Mesothelial cell of epicardium (in vitro differentiated cells): ENCODE measurements around the gene PLOD2. TPM values are rescaled to one million over a fixed set of nuclear protein-coding genes. Genes with fewer than 3 reads are reported as not detected.

Experiments
- DNase-seq, 2 experiments: peaks; one replicate each; pipeline ENCODE4 v3.0.0; 2021; ENCODE audit warnings: low spot score in 2 of 2; ENCODE audit not compliant: unreplicated experiment in 2 of 2
- H3K27ac Mint-ChIP-seq: 2 replicates; pipeline ENCODE4 v1.8.0; 2021; ENCODE audit warnings: mixed read lengths
- H3K27me3 Mint-ChIP-seq: 2 replicates; pipeline ENCODE4 v1.8.0; 2021; ENCODE audit warnings: low read depth, mixed read lengths
- H3K36me3 Mint-ChIP-seq: 2 replicates; pipeline ENCODE4 v1.8.0; 2021; ENCODE audit warnings: mixed read lengths
- H3K4me1 Mint-ChIP-seq: 2 replicates; pipeline ENCODE4 v1.8.0; 2021; ENCODE audit warnings: mixed read lengths
- H3K4me3 Mint-ChIP-seq: 2 replicates; pipeline ENCODE4 v1.8.0; 2021; ENCODE audit warnings: mild to moderate bottlenecking, moderate library complexity, mixed read lengths
- H3K9me3 Mint-ChIP-seq: 2 replicates; pipeline ENCODE4 v1.8.0; 2021; ENCODE audit warnings: mixed read lengths
- CTCF ChIP-seq: fragments of 200-600 bp; sonication (generic); IDR thresholded peaks from one replicate; pipeline ENCODE4 v1.5.0; 2021; ENCODE audit warnings: antibody characterized with exemption; ENCODE audit not compliant: unreplicated experiment
- total RNA-seq: library from RNA; stranded (reverse); gene quantifications from 3 replicates; pipeline ENCODE4 v1.2.1, GENCODE V29; 2021

Gene PLOD2
- total RNA-seq, 1 donor from 2014 or later: 86.0 TPM

- TF ChIP-seq CTCF: no peak
- Mint-ChIP-seq H3K9me3 (no peaks in the 10 kb centered on the region), H3K4me1 (no peaks in the 10 kb centered on the region), H3K4me3 (no peak overlapping the region), H3K27me3 (no peaks in the 10 kb centered on the region), H3K36me3 (peaks cover 28% of the 10 kb centered on the region), H3K27ac (no peak overlapping the region)
- DNase-seq: no peak
Observed at GRCh38 chr3:146100180-146100579, 60.8 kb downstream of the PLOD2 start.

- no peak for TF ChIP-seq CTCF
- no peaks in the 10 kb centered on the region for H3K27me3 Mint-ChIP-seq
- H3K4me1 Mint-ChIP-seq: no peaks in the 10 kb centered on the region
- H3K36me3 Mint-ChIP-seq: peaks cover 36% of the 10 kb centered on the region
- no peak for DNase-seq
- no peak overlapping the region for H3K27ac Mint-ChIP-seq
- H3K9me3 Mint-ChIP-seq: peaks cover 4% of the 10 kb centered on the region
- no peak overlapping the region for H3K4me3 Mint-ChIP-seq
Observed at GRCh38 chr3:146099316-146099715, 61.7 kb downstream of the PLOD2 start.

DNA sequence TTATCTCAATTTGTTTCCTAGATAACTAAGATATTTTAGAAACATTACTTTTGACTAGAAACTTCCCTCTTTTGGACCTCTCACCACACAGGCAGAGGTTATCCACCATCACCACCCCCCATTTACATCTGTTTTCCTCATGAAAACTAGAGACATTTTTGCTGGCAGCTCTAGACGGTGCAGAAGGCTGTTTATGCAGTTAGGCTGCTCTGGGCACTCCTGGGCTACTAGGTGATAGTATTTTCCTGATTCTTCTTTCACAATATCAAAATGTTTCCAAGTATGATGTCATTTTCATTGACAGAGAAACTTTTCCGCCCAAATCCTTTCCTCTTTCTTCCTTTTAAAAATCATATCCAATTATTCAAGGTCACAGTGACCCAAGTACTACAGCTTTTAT is 67.1 kb downstream of the PLOD2 start:
- Mint-ChIP-seq H3K9me3 (peaks cover 4% of the 10 kb centered on the region), H3K27ac (peak overlapping the region; percentile 8), H3K36me3 (peaks cover 19% of the 10 kb centered on the region), H3K4me3 (no peak overlapping the region), H3K27me3 (no peaks in the 10 kb centered on the region), H3K4me1 (peaks cover 6% of the 10 kb centered on the region)
- no peak for DNase-seq
- TF ChIP-seq CTCF: no peak

DNA sequence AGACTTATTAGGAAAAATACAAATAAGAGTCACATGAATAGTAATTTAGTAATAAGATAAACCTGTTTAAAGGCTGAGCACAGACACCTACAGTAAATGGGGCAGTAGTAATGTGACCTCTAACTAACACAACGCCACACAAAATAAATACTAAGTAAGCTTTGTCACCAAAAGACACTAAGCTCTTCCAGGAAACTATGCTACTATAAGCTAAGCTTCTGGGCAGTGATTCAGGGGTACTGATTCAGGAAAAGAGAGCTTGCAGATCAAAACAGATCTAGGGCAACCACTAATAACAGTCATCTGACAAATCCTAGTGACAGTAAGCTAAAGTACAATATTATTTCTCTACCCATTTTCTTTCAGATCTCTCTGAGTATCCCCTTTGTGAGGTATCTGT is 68.8 kb downstream of the PLOD2 start:
- Mint-ChIP-seq H3K36me3 (peaks cover 16% of the 10 kb centered on the region), H3K4me1 (peaks cover 6% of the 10 kb centered on the region), H3K4me3 (no peak overlapping the region), H3K9me3 (peaks cover 4% of the 10 kb centered on the region), H3K27me3 (no peaks in the 10 kb centered on the region), H3K27ac (no peak overlapping the region)
- DNase-seq: no peak
- TF ChIP-seq CTCF: no peak

GRCh38 chr3:146091397-146091796 is 69.6 kb downstream of the PLOD2 start:
- no peak for TF ChIP-seq CTCF
- Mint-ChIP-seq H3K27ac (no peak overlapping the region), H3K9me3 (peaks cover 4% of the 10 kb centered on the region), H3K36me3 (peaks cover 16% of the 10 kb centered on the region), H3K4me1 (peaks cover 6% of the 10 kb centered on the region), H3K4me3 (no peak overlapping the region), H3K27me3 (no peaks in the 10 kb centered on the region)
- DNase-seq: no peak

DNA sequence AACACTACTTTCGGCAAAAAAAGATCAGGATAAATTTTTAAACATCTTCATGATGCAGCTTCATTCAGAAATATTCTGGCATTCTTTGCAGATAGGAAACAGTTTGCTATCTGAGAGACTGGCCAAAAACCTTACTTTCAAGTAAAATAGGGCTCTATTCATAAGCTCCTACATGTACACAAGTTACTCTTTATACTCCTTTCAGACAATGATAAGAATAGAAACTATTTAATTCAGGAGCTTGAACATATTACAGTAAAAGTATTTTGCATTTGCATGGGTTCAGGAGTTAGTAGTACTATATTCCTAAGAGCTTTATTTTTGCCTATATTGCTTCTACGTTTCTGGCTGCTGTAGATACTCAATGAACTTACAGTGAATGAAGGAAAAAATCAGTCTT is 70.5 kb downstream of the PLOD2 start:
- Mint-ChIP-seq H3K27me3 (no peaks in the 10 kb centered on the region), H3K36me3 (peaks cover 17% of the 10 kb centered on the region), H3K4me1 (peaks cover 6% of the 10 kb centered on the region), H3K9me3 (peaks cover 4% of the 10 kb centered on the region), H3K27ac (no peak overlapping the region), H3K4me3 (no peak overlapping the region)
- TF ChIP-seq CTCF: no peak
- no peak for DNase-seq
